ENCODE measurements around the gene DRC1.

GRCh38 chr2:26438526-26438925, 36.8 kb downstream of the DRC1 start:
- no peak for TF ChIP-seq YY1 (IDR thresholded peaks at IDR 0.05; ENCODE audit: insufficient read depth, insufficient read length)
- no peak for TF ChIP-seq ZNF274 (IDR thresholded peaks at IDR 0.05; ENCODE audit: low read depth, low read length)

All from NT2/D1 (cell line).